Transverse colon (tissue), 4 donors: Measurements from ENCODE around the gene HPS1. TPM values are rescaled to one million over a fixed set of nuclear protein-coding genes. Genes with fewer than 3 reads are reported as not detected.

Experiments
- DNase-seq: peaks from one replicate; pipeline ENCODE4 v3.0.0-alpha.2; 2019
- H3K27ac ChIP-seq, 4 donors: fragments of 200-600 bp; sonication (generic); 2 replicates each; pipeline ENCODE4 v1.5.1; 2016 to 2018; ENCODE audit warnings: inconsistent platforms in 4 of 4
- H3K27me3 ChIP-seq: fragments of 200-600 bp; sonication (generic); 2 replicates; pipeline ENCODE4 v1.5.1; 2017; ENCODE audit warnings: inconsistent platforms
- H3K36me3 ChIP-seq, 4 donors: fragments of 200-600 bp; sonication (generic); 2 replicates each; pipeline ENCODE4 v1.5.1; 2017 to 2019; ENCODE audit warnings: inconsistent platforms in 4 of 4
- H3K4me1 ChIP-seq, 4 donors: fragments of 200-600 bp; sonication (generic); 2 replicates each; pipeline ENCODE4 v1.5.1; 2017 to 2020; ENCODE audit warnings: inconsistent platforms in 4 of 4
- H3K4me3 ChIP-seq, 4 donors: fragments of 200-600 bp; sonication (generic); 1 replicate in 1 of 4; 2 replicates in 3 of 4; pipeline versions ENCODE4 v1.5.1 to v1.6.1; 2017 to 2019; ENCODE audit warnings: inconsistent platforms in 4 of 4
- H3K9me3 ChIP-seq, 2 donors: fragments of 200-600 bp; sonication (generic); 2 replicates each; pipeline ENCODE4 v1.5.1; 2017 to 2019; ENCODE audit warnings: inconsistent platforms in 2 of 2
- CTCF ChIP-seq, 5 experiments: fragments of 200-600 bp in 3 of 5; fragments of 450-650 bp in 2 of 5; sonication (generic) in 3 of 5; IDR thresholded peaks; 1 replicate in 2 of 5; 2 replicates in 3 of 5; pipeline ENCODE4 v1.5.1; 2016 to 2017; ENCODE audit warnings: antibody characterized with exemption in 5 of 5, inconsistent platforms in 3 of 5, mild to moderate bottlenecking in 2 of 5, moderate library complexity in 1 of 5
- EP300 ChIP-seq: sonication (generic); formaldehyde crosslinking; IDR thresholded peaks from one replicate; pipeline ENCODE4 v1.6.1; 2017; ENCODE audit warnings: antibody characterized with exemption, low read depth
- POLR2A ChIP-seq: fragments of 450-650 bp; IDR thresholded peaks from one replicate; pipeline ENCODE4 v1.6.1; 2016; ENCODE audit warnings: antibody characterized with exemption, mild to moderate bottlenecking, moderate library complexity
- POLR2AphosphoS5 ChIP-seq, 3 donors: sonication (generic); formaldehyde crosslinking; IDR thresholded peaks; one replicate each; pipeline ENCODE4 v1.6.1; 2016; ENCODE audit warnings: antibody characterized with exemption in 3 of 3
- WGBS, 2 donors: methylation state at CpG; one replicate each; pipeline ENCODE4 v1.1.5; 2018; ENCODE audit warnings: low coverage in 1 of 2; 5-methylcytosine and 5-hydroxymethylcytosine counted together
- in situ Hi-C, 4 donors: fragments of 200-750 bp; cut with MboI; loops; one replicate each; pipeline versions ENCODE4 v1.15.0 to v1.15.1; 2017; ENCODE audit warnings: low sequenced_read_pairs in 3 of 4, low pct_ligation_motif_present in 1 of 4, low pct_unique_long_range_greater_than_20kb in 1 of 4
- intact Hi-C: fragments of 100-400 bp; cut with DNase I; formaldehyde crosslinking; loops from one replicate; pipeline ENCODE4 v1.15.1; 2023; ENCODE audit warnings: low total_unique reads
- total RNA-seq, 4 donors: library from RNA; depleted of rRNA; stranded (reverse); fragments of >200 nt; gene quantifications; one replicate each; pipeline ENCODE4 v1.1.0, GENCODE V29; 2016

Gene HPS1
- total RNA-seq, 4 donors from 2014 or later, result 62.9 to 160 (median 95.1) TPM

- H3K9me3 ChIP-seq, result no peaks in the 10 kb centered on the region
- intact Hi-C loops, result no loop called here
- H3K27ac ChIP-seq, result no peak overlapping the region
- no peak for TF ChIP-seq EP300
- no peak for TF ChIP-seq POLR2A
- TF ChIP-seq POLR2AphosphoS5 (IDR thresholded peaks at IDR 0.05), result no peak
- TF ChIP-seq CTCF (IDR thresholded peaks at IDR 0.05), result no peak
- in situ Hi-C loops, result no loop called here
- no peak for DNase-seq
- no peaks in the 10 kb centered on the region for H3K27me3 ChIP-seq
- peaks cover 0 to 17% (median 0%) of the 10 kb centered on the region in 4 donors for H3K36me3 ChIP-seq
- no peak overlapping the region for H3K4me3 ChIP-seq
- H3K4me1 ChIP-seq, result peaks cover 8 to 22% (median 17%) of the 10 kb centered on the region in 4 donors
- WGBS, 2 donors, result 95% methylated on average over 21 of the region's 21 CpGs; no CpG with 5 or more reads in 1 of the 2 donors
Measured at GRCh38 chr10:98417973-98418664, 28.6 kb downstream of the HPS1 start.

- 96% methylated on average over 19 of the region's 19 CpGs; no CpG with 5 or more reads in 1 of the 2 donors for WGBS, 2 donors
- in situ Hi-C loops (no loop called here), intact Hi-C loops (no loop called here)
- Histone ChIP-seq H3K9me3 (no peaks in the 10 kb centered on the region), H3K4me1 (peaks cover 8 to 22% (median 17%) of the 10 kb centered on the region in 4 donors), H3K36me3 (peaks cover 0 to 13% (median 0%) of the 10 kb centered on the region in 4 donors), H3K27me3 (no peaks in the 10 kb centered on the region), H3K4me3 (no peak overlapping the region), H3K27ac (no peak overlapping the region)
- TF ChIP-seq EP300 (no peak), POLR2A (no peak), CTCF (IDR thresholded peaks at IDR 0.05) (no peak), POLR2AphosphoS5 (IDR thresholded peaks at IDR 0.05) (no peak)
- no peak for DNase-seq
Measured at GRCh38 chr10:98417481-98417959, 29.2 kb downstream of the HPS1 start.

GRCh38 chr10:98416606-98417388, 29.9 kb downstream of the HPS1 start:
- intact Hi-C loops, result no loop called here
- Histone ChIP-seq H3K4me1 (peaks cover 8 to 26% (median 17%) of the 10 kb centered on the region in 4 donors), H3K27ac (no peak overlapping the region), H3K27me3 (no peaks in the 10 kb centered on the region), H3K9me3 (no peaks in the 10 kb centered on the region), H3K4me3 (no peak overlapping the region), H3K36me3 (peaks cover 0 to 13% (median 0%) of the 10 kb centered on the region in 4 donors)
- WGBS, 2 donors, result 50 to 89% methylated on average over 2 to 16 of the region's 18 CpGs
- no peak for TF ChIP-seq POLR2AphosphoS5 (IDR thresholded peaks at IDR 0.05)
- TF ChIP-seq CTCF (IDR thresholded peaks at IDR 0.05), result no peak
- TF ChIP-seq POLR2A, result no peak
- no peak for TF ChIP-seq EP300
- DNase-seq, result no peak
- in situ Hi-C loops, result no loop called here

GRCh38 chr10:98415731-98416119, 31.0 kb downstream of the HPS1 start:
- H3K4me1 ChIP-seq, result peaks cover 8 to 27% (median 17%) of the 10 kb centered on the region in 4 donors
- no peak overlapping the region for H3K4me3 ChIP-seq
- no peak for TF ChIP-seq EP300
- TF ChIP-seq POLR2A, result no peak
- TF ChIP-seq POLR2AphosphoS5 (IDR thresholded peaks at IDR 0.05), result no peak
- no peak for TF ChIP-seq CTCF (IDR thresholded peaks at IDR 0.05)
- in situ Hi-C loops (no loop called here), intact Hi-C loops (no loop called here)
- H3K9me3 ChIP-seq, result no peaks in the 10 kb centered on the region
- DNase-seq, result no peak
- H3K36me3 ChIP-seq, result peaks cover 0 to 13% (median 0%) of the 10 kb centered on the region in 4 donors
- peak overlapping the region; percentile 80 to 84 (median 81) for H3K27ac ChIP-seq
- H3K27me3 ChIP-seq, result no peaks in the 10 kb centered on the region
- 0 to 73% methylated on average over 1 to 8 of the region's 8 CpGs for WGBS, 2 donors
